Adrenal gland (tissue), 12 donors: Measurements from ENCODE around the gene POGZ. TPM values are rescaled to one million over a fixed set of nuclear protein-coding genes. Genes with fewer than 3 reads are reported as not detected.

Experiments used
- DNase-seq, 7 donors: peaks; one replicate each; pipeline ENCODE4 v3.0.0-alpha.2; 2019 to 2020
- H3K27ac ChIP-seq, 5 donors: fragments of 200-600 bp; sonication (generic) in 4 of 5; 1 replicate in 3 of 5; 2 replicates in 2 of 5; pipeline versions ENCODE4 v1.5.1 to v1.8.0; 2016 to 2020; ENCODE audit warnings: mild to moderate bottlenecking in 1 of 5
- H3K27me3 ChIP-seq: fragments of 200-600 bp; 2 replicates; pipeline ENCODE4 v1.8.0; 2021
- H3K36me3 ChIP-seq, 2 donors: fragments of 200-600 bp; replicated peaks in 1 of 2; 1 replicate in 1 of 2; 2 replicates in 1 of 2; pipeline versions ENCODE4 v1.5.1 to v1.8.0; 2018 to 2022
- H3K4me1 ChIP-seq, 2 donors: fragments of 200-600 bp; replicated peaks in 1 of 2; 1 replicate in 1 of 2; 2 replicates in 1 of 2; pipeline versions ENCODE4 v1.5.1 to v1.8.0; 2018 to 2021
- H3K4me3 ChIP-seq, 4 donors: fragments of 200-600 bp; sonication (generic) in 3 of 4; one replicate each; pipeline ENCODE4 v1.5.1; 2016 to 2018
- H3K9me3 ChIP-seq, 3 donors: fragments of 200-600 bp; sonication (generic) in 1 of 3; replicated peaks in 1 of 3; 1 replicate in 2 of 3; 2 replicates in 1 of 3; pipeline versions ENCODE4 v1.5.1 to v1.8.0; 2016 to 2021
- CTCF ChIP-seq, 6 experiments: fragments of 450-650 bp in 4 of 6; fragments of 200-600 bp in 2 of 6; sonication (generic) in 1 of 6; IDR thresholded peaks; 1 replicate in 5 of 6; 2 replicates in 1 of 6; pipeline versions ENCODE4 v1.5.1 to v1.8.0; 2016 to 2021; ENCODE audit warnings: antibody characterized with exemption in 6 of 6, mild to moderate bottlenecking in 2 of 6, moderate library complexity in 1 of 6
- POLR2A ChIP-seq, 2 donors: fragments of 450-650 bp; IDR thresholded peaks; one replicate each; pipeline ENCODE4 v1.6.1; 2017; ENCODE audit warnings: antibody characterized with exemption in 2 of 2, mild to moderate bottlenecking in 2 of 2, moderate library complexity in 1 of 2
- WGBS, 4 donors: extraction: QIAGEN DNeasy Blood & Tissue Kit in 2 of 4; methylation state at CpG; one replicate each; pipeline versions ENCODE4 v1.1.5 to v1.1.7; 2013 to 2017; 5-methylcytosine and 5-hydroxymethylcytosine counted together
- intact Hi-C, 2 donors: fragments of 100-400 bp; cut with DNase I; formaldehyde crosslinking; loops; one replicate each; pipeline versions ENCODE4 v1.14.1 to v1.15.0; 2022 to 2023
- polyA plus RNA-seq, 3 donors: library from polyadenylated mRNA; stranded (reverse); fragments of 200-250 nt in 2 of 3; fragments of 350-450 nt in 1 of 3; fragmentation: Illumina TruSeq in 1 of 3; extraction: RNeasy Lipid Tissue Mini Kit (QIAGEN cat#74804) in 1 of 3; gene quantifications; one replicate each; pipeline ENCODE4 v1.2.3, GENCODE V29; 2013 to 2014
- total RNA-seq, 9 donors: library from RNA; depleted of rRNA in 4 of 9; stranded (reverse); fragments of >200 nt in 4 of 9; fragments of 120-200 nt in 1 of 9; fragmentation: NEBNext Ultra II Directional in 1 of 9; extraction: Animal tissue kit (Norgen Biotek cat#: 25700) in 1 of 9; gene quantifications; one replicate each; pipeline versions ENCODE4 v1.1.0 to v1.2.4, GENCODE V29; 2013 to 2023
- donor health status: healthy with polysubstance abuse.
- donor health status: Bipolar disorder and iron deficiency.
- donor health status: DM: yes; HTN: yes; CAD: no.
- donor health status: DM: no; HTN: no; CAD: no.
- donor health status: DM: no; HTN: no; CAD: no.
- donor health status: DM: yes; HTN: yes; CAD: no.

Gene POGZ
- total and polyA plus RNA-seq, 12 donors: 24.0 to 117 (median 61.9) TPM

DNA sequence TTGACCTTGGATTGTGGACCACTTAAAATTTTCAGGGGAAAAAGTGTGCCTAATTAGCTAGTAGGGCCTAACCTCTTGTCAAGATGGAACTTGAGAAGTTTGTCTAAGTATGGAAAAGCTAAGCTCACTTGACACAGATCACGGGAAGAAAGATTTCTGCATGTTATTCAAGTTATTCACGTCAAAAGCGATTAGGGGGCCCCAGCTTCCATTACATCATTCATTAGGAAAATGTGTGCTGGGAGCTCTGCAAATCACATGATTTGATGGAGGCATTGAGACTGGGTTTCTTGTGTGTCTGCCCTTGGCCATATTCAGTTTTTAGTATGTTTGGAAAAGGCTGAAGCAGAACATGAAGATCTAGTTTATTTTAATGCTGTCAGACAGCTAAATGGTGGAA is 15.5 kb upstream of the POGZ start:
- intact Hi-C loops: no loop called here
- Histone ChIP-seq H3K9me3 (no peaks in the 10 kb centered on the region), H3K27ac (peak overlapping the region in 1 of 5 donors; percentile 12), H3K4me1 (no peaks in the 10 kb centered on the region), H3K27me3 (no peaks in the 10 kb centered on the region), H3K4me3 (no peak overlapping the region), H3K36me3 (no peaks in the 10 kb centered on the region)
- peak in 1 of 7 donors; percentile 25 for DNase-seq
- TF ChIP-seq POLR2A (IDR thresholded peaks at IDR 0.05) (no peak), CTCF (IDR thresholded peaks at IDR 0.05) (no peak)
- WGBS, 4 donors: 82 to 93% (median 88%) methylated on average over 3 of the region's 3 CpGs

GRCh38 chr1:151472856-151473731 is 13.8 kb upstream of the POGZ start:
- 3 to 5% (median 4%) methylated on average over 36 of the region's 36 CpGs for WGBS, 4 donors
- intact Hi-C loops: no loop called here
- peak in 6 of 7 donors; percentile 37 to 65 (median 56) for DNase-seq
- Histone ChIP-seq H3K4me3 (peak overlapping the region in 2 of 4 donors; percentile 68 to 77), H3K36me3 (no peaks in the 10 kb centered on the region), H3K27ac (peak overlapping the region in 3 of 5 donors; percentile 68 to 83 (median 78)), H3K4me1 (no peaks in the 10 kb centered on the region), H3K9me3 (no peaks in the 10 kb centered on the region), H3K27me3 (no peaks in the 10 kb centered on the region)
- no peak for TF ChIP-seq CTCF (IDR thresholded peaks at IDR 0.05)
- no peak for TF ChIP-seq POLR2A (IDR thresholded peaks at IDR 0.05)

DNA sequence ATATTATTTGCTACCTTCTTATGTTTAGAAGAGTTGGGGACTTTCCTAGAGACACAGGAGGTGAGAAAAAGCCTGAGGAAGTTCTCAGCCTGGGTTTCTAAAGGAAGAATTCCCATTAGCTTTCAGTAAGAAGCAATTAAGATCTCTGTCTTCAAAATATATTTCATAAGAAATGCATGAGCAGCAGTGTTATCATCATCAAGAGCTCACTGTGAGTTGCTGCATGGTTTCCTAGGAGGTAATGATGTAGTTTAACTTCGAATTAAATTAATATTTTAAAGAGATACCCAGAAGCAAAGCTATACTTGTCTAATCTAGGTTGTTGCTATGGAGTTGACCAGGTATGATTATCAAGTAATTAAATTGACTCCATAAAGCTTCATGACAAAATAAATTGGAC is 5.7 kb upstream of the POGZ start:
- intact Hi-C loops: loop anchor here in 1 of 2 donors (10.0 kb wide), 1 partner anchor 270 kb away; no protein-coding TSS in a partner anchor
- TF ChIP-seq POLR2A (IDR thresholded peaks at IDR 0.05): no peak
- TF ChIP-seq CTCF (IDR thresholded peaks at IDR 0.05): no peak
- H3K4me1 ChIP-seq: no peaks in the 10 kb centered on the region
- H3K27me3 ChIP-seq: no peaks in the 10 kb centered on the region
- no peak for DNase-seq
- H3K27ac ChIP-seq: no peak overlapping the region
- WGBS, 4 donors: 27 to 54% (median 43%) methylated on average over 1 of the region's 1 CpG
- no peaks in the 10 kb centered on the region for H3K9me3 ChIP-seq
- H3K36me3 ChIP-seq: no peaks in the 10 kb centered on the region
- H3K4me3 ChIP-seq: no peak overlapping the region

DNA sequence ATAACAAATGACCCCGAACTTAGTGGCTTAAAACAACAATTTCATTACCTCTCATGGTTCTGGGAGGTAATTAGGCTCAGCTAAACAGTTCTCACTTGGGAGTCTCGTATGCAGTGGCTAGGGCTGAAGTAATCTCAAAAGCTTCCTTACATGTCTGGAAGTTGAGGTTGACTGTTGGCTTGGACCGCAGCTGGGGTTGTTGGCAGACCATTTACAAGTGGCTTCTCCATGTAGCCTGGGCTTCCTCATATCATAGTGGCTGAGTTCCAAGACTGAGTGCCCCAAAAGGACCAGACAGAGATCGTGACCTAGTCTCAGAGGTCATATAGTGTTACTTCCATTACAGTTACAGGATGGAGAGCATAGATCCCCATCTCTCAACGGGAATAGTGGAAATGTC is 2.4 kb upstream of the POGZ start:
- DNase-seq: no peak
- Histone ChIP-seq H3K4me1 (peaks cover 9 to 14% of the 10 kb centered on the region in 2 donors), H3K4me3 (no peak overlapping the region), H3K27me3 (no peaks in the 10 kb centered on the region), H3K9me3 (no peaks in the 10 kb centered on the region), H3K36me3 (no peaks in the 10 kb centered on the region), H3K27ac (no peak overlapping the region)
- WGBS, 4 donors: 65 to 76% (median 66%) methylated on average over 5 of the region's 5 CpGs
- TF ChIP-seq CTCF (IDR thresholded peaks at IDR 0.05): no peak
- TF ChIP-seq POLR2A (IDR thresholded peaks at IDR 0.05): no peak
- intact Hi-C loops: loop anchor here in 1 of 2 donors (10.0 kb wide), 1 partner anchor 273 kb away; no protein-coding TSS in a partner anchor
